HEK293 (cell line): ENCODE results near the gene PLEKHG5.

ENCODE experiments used
- CTCF ChIA-PET: fragments of 350-600 bp; formaldehyde crosslinking; extraction: SDS; loops from one replicate; lab custom pipeline; 2021; ENCODE audit warnings: antibody characterized with exemption; lab: Yijun Ruan, JAX
- POLR2A ChIA-PET: fragments of 300-600 bp; formaldehyde crosslinking; extraction: SDS; loops from one replicate; lab custom pipeline; 2020; ENCODE audit warnings: antibody characterized with exemption, inconsistent platforms; lab: Yijun Ruan, JAX
- H3K27ac ChIP-seq: fragments of 200-500 bp; sonication (Bioruptor generic); 2 replicates; pipeline ENCODE4 v1.5.1; 2014; ENCODE audit warnings: low read depth, low read length, control low read depth, inconsistent platforms; ENCODE audit errors: extremely low read depth
- H3K36me3 ChIP-seq, 2 experiments: fragments of 200-500 bp in 1 of 2; sonication (Bioruptor generic) in 1 of 2; 1 replicate in 1 of 2; 2 replicates in 1 of 2; pipeline ENCODE4 v1.5.1; 2014 to 2017; ENCODE audit warnings: inconsistent platforms in 2 of 2, low read length in 2 of 2; ENCODE audit not compliant: control insufficient read depth in 2 of 2, insufficient read depth in 1 of 2
- H3K4me1 ChIP-seq: fragments of 200-500 bp; sonication (Bioruptor generic); 2 replicates; pipeline ENCODE4 v1.5.1; 2014; ENCODE audit warnings: mild to moderate bottlenecking, low read length, inconsistent platforms; ENCODE audit not compliant: control insufficient read depth, insufficient read depth
- H3K4me3 ChIP-seq: 2 replicates; pipeline ENCODE4 v1.5.1; 2011; ENCODE audit warnings: low read depth, mild to moderate bottlenecking, control low read depth, low read length, moderate library complexity
- H3K9me3 ChIP-seq: fragments of 200-500 bp; sonication (Bioruptor generic); 2 replicates; pipeline ENCODE4 v1.5.1; 2014; ENCODE audit warnings: low read depth, low read length, inconsistent platforms; ENCODE audit not compliant: control insufficient read depth, insufficient read depth
- EGR2 ChIP-seq: fragments of 450-650 bp; formaldehyde crosslinking; IDR thresholded peaks from 2 replicates; pipeline ENCODE4 v1.5.1; 2016; ENCODE audit warnings: low read depth, missing biosample characterization, missing genetic modification characterization
- GFI1B ChIP-seq: fragments of 450-650 bp; formaldehyde crosslinking; IDR thresholded peaks from 2 replicates; pipeline ENCODE4 v1.5.1; 2016; ENCODE audit warnings: missing biosample characterization, missing genetic modification characterization
- GLIS1 ChIP-seq: fragments of 450-650 bp; formaldehyde crosslinking; IDR thresholded peaks from 2 replicates; pipeline ENCODE4 v1.5.1; 2016; ENCODE audit warnings: missing biosample characterization, missing genetic modification characterization
- IKZF3 ChIP-seq: fragments of 450-650 bp; IDR thresholded peaks from 2 replicates; pipeline ENCODE4 v1.5.0; 2018; ENCODE audit warnings: missing biosample characterization, mild to moderate bottlenecking, missing genetic modification characterization, moderate library complexity
- KLF8 ChIP-seq: fragments of 450-650 bp; formaldehyde crosslinking; IDR thresholded peaks from 2 replicates; pipeline ENCODE4 v1.5.1; 2016; ENCODE audit warnings: missing biosample characterization, missing genetic modification characterization
- KLF9 ChIP-seq: fragments of 450-650 bp; formaldehyde crosslinking; IDR thresholded peaks from 2 replicates; pipeline ENCODE4 v1.5.1; 2016; ENCODE audit warnings: missing biosample characterization, missing genetic modification characterization, low read depth
- REPIN1 ChIP-seq: fragments of 450-650 bp; formaldehyde crosslinking; IDR thresholded peaks from 2 replicates; pipeline ENCODE4 v1.5.1; 2017; ENCODE audit warnings: missing biosample characterization, missing genetic modification characterization, low read depth
- SCRT1 ChIP-seq: fragments of 450-650 bp; formaldehyde crosslinking; IDR thresholded peaks from 2 replicates; pipeline ENCODE4 v1.5.1; 2016; ENCODE audit warnings: missing biosample characterization, missing genetic modification characterization, borderline replicate concordance
- SCRT2 ChIP-seq: fragments of 450-650 bp; formaldehyde crosslinking; IDR thresholded peaks from 2 replicates; pipeline ENCODE4 v1.5.1; 2016; ENCODE audit warnings: missing biosample characterization, missing genetic modification characterization
- SETDB1 ChIP-seq: IDR thresholded peaks from one replicate; pipeline ENCODE4 v1.6.1; 2017; ENCODE audit warnings: mild to moderate bottlenecking, low read length, moderate library complexity, mixed read lengths; ENCODE audit not compliant: insufficient read length
- ZBTB8A ChIP-seq: fragments of 450-650 bp; formaldehyde crosslinking; IDR thresholded peaks from 2 replicates; pipeline ENCODE4 v1.5.1; 2016; ENCODE audit warnings: missing biosample characterization, missing genetic modification characterization
- ZNF10 ChIP-seq: fragments of 450-650 bp; formaldehyde crosslinking; IDR thresholded peaks from 2 replicates; pipeline ENCODE4 v1.5.1; 2017; ENCODE audit warnings: missing biosample characterization, missing genetic modification characterization
- ZNF138 ChIP-seq: fragments of 450-650 bp; formaldehyde crosslinking; IDR thresholded peaks from 2 replicates; pipeline ENCODE4 v1.5.1; 2016; ENCODE audit warnings: missing biosample characterization, missing genetic modification characterization, borderline replicate concordance
- ZNF16 ChIP-seq: fragments of 450-650 bp; formaldehyde crosslinking; IDR thresholded peaks from 2 replicates; pipeline ENCODE4 v1.5.1; 2016; ENCODE audit warnings: low read depth, missing biosample characterization, missing genetic modification characterization
- ZNF169 ChIP-seq: fragments of 450-650 bp; formaldehyde crosslinking; IDR thresholded peaks from 2 replicates; pipeline ENCODE4 v1.5.1; 2016; ENCODE audit warnings: missing biosample characterization, missing genetic modification characterization
- ZNF266 ChIP-seq: fragments of 450-650 bp; formaldehyde crosslinking; IDR thresholded peaks from 2 replicates; pipeline ENCODE4 v1.5.1; 2016; ENCODE audit warnings: missing biosample characterization, missing genetic modification characterization, low read depth
- ZNF529 ChIP-seq: fragments of 450-650 bp; formaldehyde crosslinking; IDR thresholded peaks from 2 replicates; pipeline ENCODE4 v1.5.1; 2017; ENCODE audit warnings: missing genetic modification characterization, missing biosample characterization; ENCODE audit not compliant: insufficient replicate concordance
- ZNF560 ChIP-seq: fragments of 450-650 bp; formaldehyde crosslinking; IDR thresholded peaks from 2 replicates; pipeline ENCODE4 v1.5.1; 2017; ENCODE audit warnings: missing biosample characterization, missing genetic modification characterization, borderline replicate concordance
- ZNF623 ChIP-seq: fragments of 450-650 bp; formaldehyde crosslinking; IDR thresholded peaks from 2 replicates; pipeline ENCODE4 v1.5.1; 2016; ENCODE audit warnings: missing biosample characterization, missing genetic modification characterization
- ZNF629 ChIP-seq: fragments of 450-650 bp; formaldehyde crosslinking; IDR thresholded peaks from 2 replicates; pipeline ENCODE4 v1.5.1; 2017; ENCODE audit warnings: missing biosample characterization, missing genetic modification characterization
- ZNF660 ChIP-seq: fragments of 450-650 bp; IDR thresholded peaks from 2 replicates; pipeline ENCODE4 v1.5.1; 2018; ENCODE audit warnings: missing biosample characterization, mild to moderate bottlenecking, missing genetic modification characterization
- ZNF747 ChIP-seq: fragments of 450-650 bp; formaldehyde crosslinking; IDR thresholded peaks from 2 replicates; pipeline ENCODE4 v1.5.1; 2016; ENCODE audit warnings: missing biosample characterization, missing genetic modification characterization
- ZNF830 ChIP-seq: fragments of 450-650 bp; IDR thresholded peaks from 2 replicates; pipeline ENCODE4 v1.5.0; 2018; ENCODE audit warnings: missing biosample characterization, missing genetic modification characterization, low read depth, mild to moderate bottlenecking, moderate library complexity
- TF ChIP-seq, protein P1 (sequence below): fragments of 450-650 bp; formaldehyde crosslinking; IDR thresholded peaks from 2 replicates; pipeline ENCODE4 v1.5.1; 2017; ENCODE audit warnings: missing biosample characterization, mild to moderate bottlenecking, missing genetic modification characterization, moderate library complexity
- TF ChIP-seq, protein P2 (sequence below): fragments of 450-650 bp; formaldehyde crosslinking; IDR thresholded peaks from 2 replicates; pipeline ENCODE4 v1.5.1; 2016; ENCODE audit warnings: missing biosample characterization, missing genetic modification characterization, borderline replicate concordance
- TF ChIP-seq, protein P3 (sequence below): fragments of 450-650 bp; formaldehyde crosslinking; IDR thresholded peaks from 2 replicates; pipeline ENCODE4 v1.5.1; 2016; ENCODE audit warnings: missing biosample characterization, missing genetic modification characterization
- TF ChIP-seq, protein P4 (sequence below): fragments of 450-650 bp; IDR thresholded peaks from 2 replicates; pipeline ENCODE4 v1.5.1; 2018; ENCODE audit warnings: missing biosample characterization, mild to moderate bottlenecking, missing genetic modification characterization

PLEKHG5 gene

DNA sequence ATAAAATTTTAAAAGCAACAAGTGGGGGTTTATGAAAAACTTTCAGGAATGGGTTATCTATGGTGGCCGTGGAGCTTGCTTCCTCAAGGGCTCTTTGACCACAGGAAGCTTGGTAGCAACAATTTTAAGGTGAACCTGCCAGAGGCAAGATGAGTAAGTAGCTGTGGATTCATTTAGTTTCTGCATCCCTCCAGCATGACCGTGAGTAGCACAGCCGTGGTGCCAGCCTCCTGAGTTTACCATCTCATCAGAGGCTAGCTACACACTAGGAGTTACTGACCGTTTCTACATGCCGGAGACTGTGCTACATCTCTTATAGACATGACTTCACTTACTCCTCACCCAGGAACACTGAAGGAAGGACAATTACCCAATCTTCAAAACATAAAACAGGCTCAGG, 30.1 kb upstream of the PLEKHG5 start:
- H3K9me3 ChIP-seq, result no peaks in the 10 kb centered on the region
- CTCF ChIA-PET, result interaction anchor here (0.7 to 6.2 kb wide), 9 partner anchors 16 to 163 kb away, joined by 3 to 40 read pairs (median 5); partner anchors contain the start of genes PLEKHG5 and TAS1R1
- no peak overlapping the region for H3K4me3 ChIP-seq
- H3K36me3 ChIP-seq, result peaks cover 9 to 29% of the 10 kb centered on the region in 2 experiments
- peaks cover 5% of the 10 kb centered on the region; the same call in 1 of the 2 replicates for H3K4me1 ChIP-seq
- POLR2A ChIA-PET, result no interaction called here
- TF ChIP-seq, protein P1, sequence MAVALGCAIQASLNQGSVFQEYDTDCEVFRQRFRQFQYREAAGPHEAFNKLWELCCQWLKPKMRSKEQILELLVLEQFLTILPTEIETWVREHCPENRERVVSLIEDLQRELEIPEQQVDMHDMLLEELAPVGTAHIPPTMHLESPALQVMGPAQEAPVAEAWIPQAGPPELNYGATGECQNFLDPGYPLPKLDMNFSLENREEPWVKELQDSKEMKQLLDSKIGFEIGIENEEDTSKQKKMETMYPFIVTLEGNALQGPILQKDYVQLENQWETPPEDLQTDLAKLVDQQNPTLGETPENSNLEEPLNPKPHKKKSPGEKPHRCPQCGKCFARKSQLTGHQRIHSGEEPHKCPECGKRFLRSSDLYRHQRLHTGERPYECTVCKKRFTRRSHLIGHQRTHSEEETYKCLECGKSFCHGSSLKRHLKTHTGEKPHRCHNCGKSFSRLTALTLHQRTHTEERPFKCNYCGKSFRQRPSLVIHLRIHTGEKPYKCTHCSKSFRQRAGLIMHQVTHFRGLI (tag by site-specific recombination), result no peak
- TF ChIP-seq ZNF747 (tag by site-specific recombination) (no peak), SCRT2 (tag by site-specific recombination) (peak; percentile 88), SCRT1 (tag by site-specific recombination) (peak; percentile 40; the same call in 1 of the 2 replicates), SETDB1 (no peak)
- no peak overlapping the region for H3K27ac ChIP-seq

DNA sequence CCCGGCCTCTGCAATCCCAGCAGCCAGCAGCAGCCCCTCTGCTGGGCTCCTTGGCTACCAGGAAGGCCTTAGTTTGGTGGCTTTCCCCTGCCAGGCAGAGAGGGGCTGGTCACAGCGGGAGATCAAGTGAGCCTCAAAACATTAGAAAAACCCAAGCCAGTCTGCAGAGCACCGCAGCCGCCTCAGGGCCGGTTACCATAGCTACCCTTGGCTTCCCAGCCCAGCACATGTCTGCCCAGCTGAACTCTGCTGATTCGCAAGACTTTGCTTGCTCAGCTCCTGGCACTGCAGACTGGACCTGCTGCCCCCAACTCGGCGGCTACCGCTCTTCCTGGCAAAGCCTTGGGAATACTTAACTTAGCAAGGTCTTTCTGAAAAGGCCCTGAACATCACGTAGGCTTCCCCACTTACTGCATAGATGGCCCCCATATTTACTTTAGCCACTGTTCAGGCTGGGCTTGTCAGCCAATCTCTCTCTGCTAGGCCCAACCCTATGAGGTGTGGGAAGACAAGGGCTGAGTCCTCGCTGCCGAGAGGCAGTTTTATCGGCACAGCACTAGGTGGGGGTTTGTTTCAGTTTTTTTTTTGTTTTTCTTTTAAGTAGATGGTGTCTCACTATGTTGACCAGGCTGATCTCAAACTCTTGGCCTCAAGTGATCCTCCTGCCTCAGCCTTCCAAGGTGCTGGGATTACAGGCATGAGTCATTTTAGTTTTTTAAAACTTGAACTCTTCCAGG, 28.6 kb upstream of the PLEKHG5 start:
- peaks cover 5% of the 10 kb centered on the region; the same call in 1 of the 2 replicates for H3K4me1 ChIP-seq
- peaks cover 3 to 15% of the 10 kb centered on the region in 2 experiments; a peak in 2 of 3 replicates for H3K36me3 ChIP-seq
- no peak overlapping the region for H3K27ac ChIP-seq
- CTCF ChIA-PET, result interaction anchor here (1.1 to 6.2 kb wide), 4 partner anchors 18 to 34 kb away, joined by 3 to 40 read pairs (median 4); partner anchors contain the start of genes NOL9, PLEKHG5 and TAS1R1
- H3K9me3 ChIP-seq, result no peaks in the 10 kb centered on the region
- POLR2A ChIA-PET, result no interaction called here
- no peak overlapping the region for H3K4me3 ChIP-seq
- TF ChIP-seq, protein P2, sequence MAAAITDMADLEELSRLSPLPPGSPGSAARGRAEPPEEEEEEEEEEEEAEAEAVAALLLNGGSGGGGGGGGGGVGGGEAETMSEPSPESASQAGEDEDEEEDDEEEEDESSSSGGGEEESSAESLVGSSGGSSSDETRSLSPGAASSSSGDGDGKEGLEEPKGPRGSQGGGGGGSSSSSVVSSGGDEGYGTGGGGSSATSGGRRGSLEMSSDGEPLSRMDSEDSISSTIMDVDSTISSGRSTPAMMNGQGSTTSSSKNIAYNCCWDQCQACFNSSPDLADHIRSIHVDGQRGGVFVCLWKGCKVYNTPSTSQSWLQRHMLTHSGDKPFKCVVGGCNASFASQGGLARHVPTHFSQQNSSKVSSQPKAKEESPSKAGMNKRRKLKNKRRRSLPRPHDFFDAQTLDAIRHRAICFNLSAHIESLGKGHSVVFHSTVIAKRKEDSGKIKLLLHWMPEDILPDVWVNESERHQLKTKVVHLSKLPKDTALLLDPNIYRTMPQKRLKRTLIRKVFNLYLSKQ (tag by site-specific recombination), result no peak
- TF ChIP-seq KLF8 (tag by site-specific recombination) (no peak), ZBTB8A (tag by site-specific recombination) (peak; percentile 63), ZNF138 (tag by site-specific recombination) (no peak), ZNF10 (tag by site-specific recombination) (no peak), GLIS1 (tag by site-specific recombination) (no peak), ZNF169 (tag by site-specific recombination) (no peak), ZNF660 (tag by site-specific recombination) (peak; percentile 25; the same call in 1 of the 2 replicates), IKZF3 (tag by site-specific recombination) (no peak), EGR2 (no peak), ZNF16 (tag by site-specific recombination) (no peak), ZNF623 (tag by site-specific recombination) (no peak), REPIN1 (tag by site-specific recombination) (no peak), ZNF560 (no peak), ZNF529 (no peak), ZNF830 (tag by site-specific recombination) (no peak), ZNF629 (tag by site-specific recombination) (peak; percentile 10; the same call in 1 of the 2 replicates), KLF9 (no peak), GFI1B (tag by site-specific recombination) (no peak), ZNF266 (no peak)
- TF ChIP-seq, protein P3, sequence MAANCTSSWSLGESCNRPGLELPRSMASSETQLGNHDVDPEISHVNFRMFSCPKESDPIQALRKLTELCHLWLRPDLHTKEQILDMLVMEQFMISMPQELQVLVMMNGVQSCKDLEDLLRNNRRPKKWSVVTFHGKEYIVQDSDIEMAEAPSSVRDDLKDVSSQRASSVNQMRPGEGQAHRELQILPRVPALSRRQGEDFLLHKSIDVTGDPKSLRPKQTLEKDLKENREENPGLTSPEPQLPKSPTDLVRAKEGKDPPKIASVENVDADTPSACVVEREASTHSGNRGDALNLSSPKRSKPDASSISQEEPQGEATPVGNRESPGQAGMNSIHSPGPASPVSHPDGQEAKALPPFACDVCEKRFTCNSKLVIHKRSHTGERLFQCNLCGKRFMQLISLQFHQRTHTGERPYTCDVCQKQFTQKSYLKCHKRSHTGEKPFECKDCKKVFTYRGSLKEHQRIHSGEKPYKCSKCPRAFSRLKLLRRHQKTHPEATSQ, result no peak
- TF ChIP-seq, protein P4, sequence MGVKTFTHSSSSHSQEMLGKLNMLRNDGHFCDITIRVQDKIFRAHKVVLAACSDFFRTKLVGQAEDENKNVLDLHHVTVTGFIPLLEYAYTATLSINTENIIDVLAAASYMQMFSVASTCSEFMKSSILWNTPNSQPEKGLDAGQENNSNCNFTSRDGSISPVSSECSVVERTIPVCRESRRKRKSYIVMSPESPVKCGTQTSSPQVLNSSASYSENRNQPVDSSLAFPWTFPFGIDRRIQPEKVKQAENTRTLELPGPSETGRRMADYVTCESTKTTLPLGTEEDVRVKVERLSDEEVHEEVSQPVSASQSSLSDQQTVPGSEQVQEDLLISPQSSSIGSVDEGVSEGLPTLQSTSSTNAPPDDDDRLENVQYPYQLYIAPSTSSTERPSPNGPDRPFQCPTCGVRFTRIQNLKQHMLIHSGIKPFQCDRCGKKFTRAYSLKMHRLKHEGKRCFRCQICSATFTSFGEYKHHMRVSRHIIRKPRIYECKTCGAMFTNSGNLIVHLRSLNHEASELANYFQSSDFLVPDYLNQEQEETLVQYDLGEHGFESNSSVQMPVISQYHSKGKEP (tag by site-specific recombination), result 0 out of 2 replicates have a peak, but pooled peaks have one; percentile 35
